A549 (cell line): ENCODE results near the gene ENGASE. TPM values are rescaled to one million over a fixed set of nuclear protein-coding genes. Genes with fewer than 3 reads are reported as not detected.

Experiments
- ATAC-seq, 2 experiments: fragments of 200-7000 bp in 1 of 2; fragments of >200 bp in 1 of 2; cut with Nextera tagmentation in 1 of 2; cut with Tn5 transposase in 1 of 2; 3 replicates each; pipeline versions ENCODE4 v1.8.0 to v1.9.1; 2018 to 2020; ENCODE audit warnings: mild to moderate bottlenecking in 1 of 2, moderate library complexity in 1 of 2
- CTCF ChIA-PET: fragments of 300-600 bp; sonication (Branson Sonifier 250); formaldehyde crosslinking; extraction: SDS; loops from one replicate; lab custom pipeline; 2021; ENCODE audit warnings: antibody characterized with exemption, inconsistent platforms; lab: Yijun Ruan, JAX
- POLR2A ChIA-PET: fragments of 350-600 bp; formaldehyde crosslinking; extraction: SDS; loops from one replicate; lab custom pipeline; 2021; ENCODE audit warnings: antibody characterized with exemption, inconsistent platforms; lab: Yijun Ruan, JAX
- DNase-seq, 2 experiments: peaks; one replicate each; pipeline versions ENCODE4 v3.0.0 to v3.0.0-alpha.2; 2011 to 2016; ENCODE audit warnings: low read depth in 1 of 2, low spot score in 1 of 2
- FAIRE-seq: peaks from 2 replicates; lab custom pipeline; 2011; peaks lifted over from hg19 to GRCh38; lab: Jason Lieb, UNC
- H3K27ac ChIP-seq, 2 experiments: fragments of >200 bp; sonication (Bioruptor Twin); formaldehyde crosslinking; 3 replicates each; pipeline ENCODE4 v1.5.1; 2016 to 2017
- H3K4me1 ChIP-seq: fragments of >200 bp; sonication (Bioruptor Twin); formaldehyde crosslinking; 3 replicates; pipeline ENCODE4 v1.6.1; 2016
- H3K4me2 ChIP-seq: fragments of >200 bp; sonication (Bioruptor Twin); formaldehyde crosslinking; 3 replicates; pipeline ENCODE4 v1.6.1; 2016
- H3K4me3 ChIP-seq: fragments of >200 bp; sonication (Bioruptor Twin); formaldehyde crosslinking; 3 replicates; pipeline ENCODE4 v1.5.1; 2016
- H3K9me3 ChIP-seq: fragments of >200 bp; sonication (Bioruptor Twin); formaldehyde crosslinking; 3 replicates; pipeline ENCODE4 v1.6.1; 2016
- BCL3 ChIP-seq: fragments of >200 bp; sonication (Bioruptor Twin); formaldehyde crosslinking; IDR thresholded peaks from 3 replicates; pipeline ENCODE4 v1.6.1; 2016
- CBX8 ChIP-seq: fragments of 200-600 bp; sonication (generic); IDR thresholded peaks from 2 replicates; pipeline ENCODE4 v1.6.1; 2016
- EHF ChIP-seq: fragments of 250-450 bp; sonication (Bioruptor Pico); IDR thresholded peaks from 2 replicates; pipeline ENCODE4 v1.5.0; 2020; ENCODE audit warnings: mild to moderate bottlenecking
- EHMT2 ChIP-seq: fragments of 200-600 bp; sonication (generic); IDR thresholded peaks from 2 replicates; pipeline ENCODE4 v1.6.1; 2016; ENCODE audit warnings: antibody characterized with exemption, low read depth, mild to moderate bottlenecking, moderate library complexity
- ESRRA ChIP-seq: fragments of 150-350 bp; IDR thresholded peaks from 2 replicates; pipeline ENCODE4 v1.6.1; 2014; ENCODE audit warnings: mild to moderate bottlenecking, low read length, borderline replicate concordance
- FOSB ChIP-seq: fragments of 250-450 bp; sonication (Bioruptor Pico); IDR thresholded peaks from 2 replicates; pipeline ENCODE4 v1.5.0; 2020; ENCODE audit warnings: mild to moderate bottlenecking, moderate library complexity
- FOSL2 ChIP-seq, 2 experiments: fragments of 450-650 bp in 1 of 2; fragments of >200 bp in 1 of 2; sonication (Bioruptor Twin) in 1 of 2; formaldehyde crosslinking; IDR thresholded peaks; 2 replicates each; pipeline versions ENCODE4 v1.5.0 to v1.6.1; 2016 to 2020; ENCODE audit warnings: mild to moderate bottlenecking in 1 of 2, moderate library complexity in 1 of 2
- GATA3 ChIP-seq: IDR thresholded peaks from 2 replicates; pipeline ENCODE4 v1.6.1; 2012; ENCODE audit warnings: borderline replicate concordance
- HDAC2 ChIP-seq: fragments of 200-600 bp; sonication (generic); IDR thresholded peaks from 2 replicates; pipeline ENCODE4 v1.6.1; 2016
- HES2 ChIP-seq: fragments of >200 bp; sonication (Bioruptor Twin); formaldehyde crosslinking; IDR thresholded peaks from 2 replicates; pipeline ENCODE4 v1.6.1; 2016
- MAZ ChIP-seq: fragments of 150-350 bp; IDR thresholded peaks from 2 replicates; pipeline ENCODE4 v1.6.1; 2014; ENCODE audit warnings: antibody characterized with exemption, low read depth, low read length, borderline replicate concordance
- MYC ChIP-seq: IDR thresholded peaks from 2 replicates; pipeline ENCODE4 v1.6.1; 2012; ENCODE audit warnings: mild to moderate bottlenecking, inconsistent platforms, low read length, improper control_type of control experiment, borderline replicate concordance
- POLR2AphosphoS2 ChIP-seq: conservative IDR thresholded peaks from 2 replicates; pipeline ENCODE4 v1.6.1; 2012; ENCODE audit warnings: low read length, improper control_type of control experiment, inconsistent platforms
- RARB ChIP-seq: fragments of 250-450 bp; sonication (Bioruptor Pico); IDR thresholded peaks from 2 replicates; pipeline ENCODE4 v1.8.0; 2021; ENCODE audit warnings: mild to moderate bottlenecking, moderate library complexity
- RCOR1 ChIP-seq: fragments of 150-350 bp; IDR thresholded peaks from 2 replicates; pipeline ENCODE4 v1.6.1; 2014; ENCODE audit warnings: antibody characterized with exemption, low read length, low read depth
- RNF2 ChIP-seq: fragments of 200-600 bp; sonication (generic); IDR thresholded peaks from 2 replicates; pipeline ENCODE4 v1.6.1; 2016; ENCODE audit warnings: low read depth, mild to moderate bottlenecking, antibody characterized with exemption, moderate library complexity, borderline replicate concordance
- SREBF2 ChIP-seq: fragments of 450-650 bp; IDR thresholded peaks from 2 replicates; pipeline ENCODE4 v1.6.1; 2014; ENCODE audit warnings: mild to moderate bottlenecking, moderate library complexity
- ZSCAN20 ChIP-seq: fragments of 250-450 bp; sonication (Bioruptor Pico); IDR thresholded peaks from 2 replicates; pipeline ENCODE4 v1.8.0; 2022; ENCODE audit warnings: mild to moderate bottlenecking, moderate library complexity
- WGBS: methylation state at CpG from one replicate; pipeline ENCODE4 v1.1.6; 2017; ENCODE audit errors: missing lambda C conversion rate; 5-methylcytosine and 5-hydroxymethylcytosine counted together
- polyA plus RNA-seq, 4 experiments: library from polyadenylated mRNA; depleted of rRNA in 3 of 4; stranded (reverse); fragments of >200 nt; fragmentation: RNase III in 1 of 4; extraction: RNeasy Plus Mini Kit Qiagen cat#74134 plus additional on column Dnase treatment in 1 of 4; gene quantifications; 2 replicates in 3 of 4; 3 replicates in 1 of 4; pipeline ENCODE4 v1.2.3, GENCODE V29; 2011 to 2017
- TF ChIP-seq, protein P1 (sequence below): fragments of 200-600 bp; sonication (generic); IDR thresholded peaks from 2 replicates; pipeline ENCODE4 v1.6.1; 2016; ENCODE audit warnings: antibody characterized with exemption, mild to moderate bottlenecking, moderate library complexity

ENGASE gene
- polyA plus RNA-seq, 2 of the 4 experiments (the other 2 are of a cell fraction): 13.4 to 41.7 TPM

- WGBS: 96% methylated on average over 21 of the region's 21 CpGs
- ChIA-PET CTCF (interaction anchor here (1.6 to 19.8 kb wide), 6 partner anchors 7 to 629 kb away, joined by 4 to 555 read pairs (median 174); no protein-coding TSS in a partner anchor), POLR2A (no interaction called here)
- Histone ChIP-seq H3K4me1 (peaks cover 12% of the 10 kb centered on the region; the same call in 2 of the 3 replicates), H3K4me2 (no peak overlapping the region), H3K27ac (no peak overlapping the region), H3K9me3 (no peaks in the 10 kb centered on the region), H3K4me3 (no peak overlapping the region)
- ATAC-seq: no peak
- TF ChIP-seq MAZ (no peak), EHF (CRISPR knock-in tag) (no peak), MYC (no peak), SREBF2 (no peak), EHMT2 (no peak), HDAC2 (no peak), BCL3 (no peak), RARB (CRISPR knock-in tag) (no peak), FOSL2 (IDR thresholded peaks at IDR 0.05) (no peak), FOSL2 (CRISPR knock-in tag; IDR thresholded peaks at IDR 0.05) (no peak), FOSB (CRISPR knock-in tag) (no peak), ZSCAN20 (CRISPR knock-in tag) (no peak), RNF2 (no peak), CBX8 (no peak), ESRRA (no peak), POLR2AphosphoS2 (no peak)
- DNase-seq: no peak
- no peak for FAIRE-seq
Observed at GRCh38 chr17:79078476-79079190, 4.0 kb downstream of the ENGASE start.

DNA sequence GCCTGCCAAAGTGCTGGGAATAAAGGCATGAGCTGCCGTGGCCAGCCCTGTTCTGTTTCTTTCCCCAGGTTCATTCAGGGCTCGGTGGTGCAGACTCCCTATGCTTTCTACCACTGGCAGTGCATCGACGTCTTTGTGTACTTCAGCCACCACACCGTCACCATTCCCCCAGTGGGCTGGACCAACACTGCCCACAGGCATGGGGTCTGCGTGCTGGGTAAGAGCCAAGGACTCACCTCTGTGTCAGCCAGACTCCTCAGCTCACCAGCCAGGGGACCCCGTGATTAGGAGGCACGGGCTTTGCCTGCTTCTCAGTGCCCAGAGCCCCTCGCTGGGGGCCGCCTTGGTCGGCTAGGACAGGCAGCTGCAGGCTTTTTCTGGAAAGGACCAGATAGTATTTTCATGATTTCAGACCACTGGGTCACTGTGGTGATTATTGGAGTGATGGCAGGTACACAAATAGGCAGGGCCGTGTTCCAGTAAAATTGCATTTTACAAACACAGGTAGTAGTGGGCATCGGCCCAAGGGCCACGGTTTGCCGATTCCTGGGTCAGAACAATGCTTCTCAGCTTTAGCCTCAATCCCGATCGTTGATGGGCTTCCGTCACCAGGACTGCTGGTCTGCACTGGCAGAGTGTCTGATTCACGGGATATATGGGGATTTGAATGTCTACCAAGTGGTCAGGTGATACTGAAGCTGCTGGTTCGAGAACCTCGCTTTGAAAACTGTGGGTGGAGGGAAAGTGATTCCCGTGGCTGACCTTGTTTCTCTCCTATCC, 5.0 kb downstream of the ENGASE start:
- H3K9me3 ChIP-seq: no peaks in the 10 kb centered on the region
- no peak overlapping the region for H3K27ac ChIP-seq
- H3K4me2 ChIP-seq: no peak overlapping the region
- WGBS: 93% methylated on average over 22 of the region's 22 CpGs
- DNase-seq: no peak
- no peak overlapping the region for H3K4me3 ChIP-seq
- ChIA-PET CTCF (interaction anchor here (0.9 to 19.8 kb wide), 7 partner anchors 6 to 628 kb away, joined by 3 to 555 read pairs (median 147); no protein-coding TSS in a partner anchor), POLR2A (no interaction called here)
- H3K4me1 ChIP-seq: peaks cover 9% of the 10 kb centered on the region; the same call in 2 of the 3 replicates
- ATAC-seq: no peak
- FAIRE-seq: no peak
- TF ChIP-seq RCOR1: no peak
- TF ChIP-seq, protein P1, sequence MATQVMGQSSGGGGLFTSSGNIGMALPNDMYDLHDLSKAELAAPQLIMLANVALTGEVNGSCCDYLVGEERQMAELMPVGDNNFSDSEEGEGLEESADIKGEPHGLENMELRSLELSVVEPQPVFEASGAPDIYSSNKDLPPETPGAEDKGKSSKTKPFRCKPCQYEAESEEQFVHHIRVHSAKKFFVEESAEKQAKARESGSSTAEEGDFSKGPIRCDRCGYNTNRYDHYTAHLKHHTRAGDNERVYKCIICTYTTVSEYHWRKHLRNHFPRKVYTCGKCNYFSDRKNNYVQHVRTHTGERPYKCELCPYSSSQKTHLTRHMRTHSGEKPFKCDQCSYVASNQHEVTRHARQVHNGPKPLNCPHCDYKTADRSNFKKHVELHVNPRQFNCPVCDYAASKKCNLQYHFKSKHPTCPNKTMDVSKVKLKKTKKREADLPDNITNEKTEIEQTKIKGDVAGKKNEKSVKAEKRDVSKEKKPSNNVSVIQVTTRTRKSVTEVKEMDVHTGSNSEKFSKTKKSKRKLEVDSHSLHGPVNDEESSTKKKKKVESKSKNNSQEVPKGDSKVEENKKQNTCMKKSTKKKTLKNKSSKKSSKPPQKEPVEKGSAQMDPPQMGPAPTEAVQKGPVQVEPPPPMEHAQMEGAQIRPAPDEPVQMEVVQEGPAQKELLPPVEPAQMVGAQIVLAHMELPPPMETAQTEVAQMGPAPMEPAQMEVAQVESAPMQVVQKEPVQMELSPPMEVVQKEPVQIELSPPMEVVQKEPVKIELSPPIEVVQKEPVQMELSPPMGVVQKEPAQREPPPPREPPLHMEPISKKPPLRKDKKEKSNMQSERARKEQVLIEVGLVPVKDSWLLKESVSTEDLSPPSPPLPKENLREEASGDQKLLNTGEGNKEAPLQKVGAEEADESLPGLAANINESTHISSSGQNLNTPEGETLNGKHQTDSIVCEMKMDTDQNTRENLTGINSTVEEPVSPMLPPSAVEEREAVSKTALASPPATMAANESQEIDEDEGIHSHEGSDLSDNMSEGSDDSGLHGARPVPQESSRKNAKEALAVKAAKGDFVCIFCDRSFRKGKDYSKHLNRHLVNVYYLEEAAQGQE: no peak
- TF ChIP-seq GATA3: no peak
- no peak for TF ChIP-seq HES2
